CD14-positive monocyte (primary cell): Measurements from ENCODE around the gene EMD. TPM values are rescaled to one million over a fixed set of nuclear protein-coding genes. Genes with fewer than 3 reads are reported as not detected.

Experiments used
- DNase-seq, 3 donors: peaks; one replicate each; pipeline ENCODE4 v3.0.0-alpha.2; 2011 to 2022
- H2AFZ ChIP-seq: 2 replicates; pipeline ENCODE4 v1.6.0; 2012; ENCODE audit warnings: mild to moderate bottlenecking, low read depth, low read length, inconsistent platforms; ENCODE audit not compliant: insufficient read depth, poor library complexity, severe bottlenecking
- H3K27ac ChIP-seq, 2 donors: 1 replicate in 1 of 2; 2 replicates in 1 of 2; pipeline ENCODE4 v1.5.1; 2012 to 2013; ENCODE audit warnings: low read length in 2 of 2, control low read depth in 1 of 2, inconsistent platforms in 1 of 2, low read depth in 1 of 2, mild to moderate bottlenecking in 1 of 2
- H3K27me3 ChIP-seq, 2 donors: one replicate each; pipeline versions ENCODE4 v1.6.0 to v1.6.1; 2011 to 2013; ENCODE audit warnings: low read length in 2 of 2; ENCODE audit not compliant: control insufficient read depth in 2 of 2, insufficient read depth in 2 of 2
- H3K36me3 ChIP-seq, 2 donors: replicated peaks in 1 of 2; 1 replicate in 1 of 2; 2 replicates in 1 of 2; pipeline versions ENCODE4 v1.5.1 to v1.6.1; 2012 to 2013; ENCODE audit warnings: low read length in 2 of 2, control low read depth in 1 of 2, inconsistent platforms in 1 of 2, mild to moderate bottlenecking in 1 of 2; ENCODE audit not compliant: insufficient read depth in 2 of 2, control insufficient read depth in 1 of 2
- H3K4me1 ChIP-seq, 2 donors: 1 replicate in 1 of 2; 2 replicates in 1 of 2; pipeline versions ENCODE4 v1.5.1 to v1.6.1; 2012 to 2013; ENCODE audit warnings: low read length in 2 of 2, control low read depth in 1 of 2, inconsistent platforms in 1 of 2, mild to moderate bottlenecking in 1 of 2, moderate library complexity in 1 of 2; ENCODE audit not compliant: insufficient read depth in 2 of 2, control insufficient read depth in 1 of 2
- H3K4me2 ChIP-seq: replicated peaks from 2 replicates; pipeline ENCODE3; 2012; ENCODE audit warnings: low read length, moderate library complexity, mild to moderate bottlenecking; ENCODE audit not compliant: poor library complexity, severe bottlenecking; ENCODE audit errors: extremely low read depth
- H3K4me3 ChIP-seq, 3 experiments: fragments of 200-600 bp in 1 of 3; sonication (generic) in 1 of 3; replicated peaks in 1 of 3; 1 replicate in 2 of 3; 2 replicates in 1 of 3; pipeline ENCODE4 v1.5.1; 2011 to 2013; ENCODE audit warnings: low read length in 3 of 3, mild to moderate bottlenecking in 3 of 3, control low read depth in 2 of 3, low read depth in 2 of 3, inconsistent platforms in 1 of 3, moderate library complexity in 1 of 3
- H3K79me2 ChIP-seq: 2 replicates; pipeline ENCODE4 v1.6.0; 2012; ENCODE audit warnings: mild to moderate bottlenecking, control low read depth, inconsistent platforms, low read length, moderate library complexity; ENCODE audit not compliant: insufficient read depth
- H3K9ac ChIP-seq: 2 replicates; pipeline ENCODE4 v1.6.0; 2017; ENCODE audit warnings: low read length, mild to moderate bottlenecking; ENCODE audit not compliant: insufficient read depth, poor library complexity, severe bottlenecking
- H3K9me3 ChIP-seq, 2 donors: replicated peaks in 1 of 2; 1 replicate in 1 of 2; 2 replicates in 1 of 2; pipeline versions ENCODE4 v1.5.1 to v1.6.1; 2012 to 2013; ENCODE audit warnings: low read length in 2 of 2, control low read depth in 1 of 2; ENCODE audit not compliant: control insufficient read depth in 1 of 2, insufficient read depth in 1 of 2
- H4K20me1 ChIP-seq: 2 replicates; pipeline ENCODE4 v1.6.0; 2012; ENCODE audit warnings: mild to moderate bottlenecking, low read length, control low read depth, moderate library complexity; ENCODE audit not compliant: insufficient read depth
- H3K27ac Mint-ChIP-seq, 7 donors: one replicate each; pipeline ENCODE4 v1.8.0; 2020; ENCODE audit warnings: mild to moderate bottlenecking in 7 of 7, mixed read lengths in 7 of 7, moderate library complexity in 6 of 7, inconsistent platforms in 2 of 7
- H3K27me3 Mint-ChIP-seq, 3 donors: one replicate each; pipeline ENCODE4 v1.8.0; 2021 to 2022; ENCODE audit warnings: low read depth in 3 of 3, mild to moderate bottlenecking in 3 of 3, mixed read lengths in 3 of 3, moderate library complexity in 3 of 3, inconsistent platforms in 1 of 3
- H3K36me3 Mint-ChIP-seq, 2 donors: one replicate each; pipeline ENCODE4 v1.8.0; 2020; ENCODE audit warnings: mixed read lengths in 2 of 2, inconsistent platforms in 1 of 2, mild to moderate bottlenecking in 1 of 2
- H3K4me1 Mint-ChIP-seq: one replicate; pipeline ENCODE4 v1.8.0; 2020; ENCODE audit warnings: mild to moderate bottlenecking, mixed read lengths
- H3K4me3 Mint-ChIP-seq, 2 donors: one replicate each; pipeline ENCODE4 v1.8.0; 2020; ENCODE audit warnings: mild to moderate bottlenecking in 2 of 2, mixed read lengths in 2 of 2, moderate library complexity in 1 of 2
- H3K9me3 Mint-ChIP-seq, 7 donors: one replicate each; pipeline ENCODE4 v1.8.0; 2020 to 2022; ENCODE audit warnings: mixed read lengths in 7 of 7, mild to moderate bottlenecking in 6 of 7, moderate library complexity in 6 of 7, inconsistent platforms in 2 of 7
- WGBS: methylation state at CpG from one replicate; pipeline ENCODE4 v1.1.5; 2013; ENCODE audit warnings: missing lambda C conversion rate; ENCODE audit not compliant: insufficient coverage; 5-methylcytosine and 5-hydroxymethylcytosine counted together
- intact Hi-C, 2 donors: fragments of 100-400 bp; cut with micrococcal nuclease; formaldehyde crosslinking; loops; one replicate each; pipeline versions ENCODE4 v1.15.0 to v1.15.1; 2023
- polyA plus RNA-seq, 3 donors: library from polyadenylated mRNA; depleted of rRNA in 1 of 3; unstranded in 2 of 3; stranded (reverse) in 1 of 3; fragments of 300-500 nt in 2 of 3; fragments of >200 nt in 1 of 3; fragmentation: Illumina TruSeq in 2 of 3; gene quantifications; 1 replicate in 2 of 3; 2 replicates in 1 of 3; pipeline ENCODE4 v1.2.3, GENCODE V29; 2012 to 2021
- TF ChIP-seq, protein P1 (sequence below): fragments of 200-600 bp; IDR thresholded peaks from one replicate; pipeline ENCODE4 v1.8.0; 2022; ENCODE audit warnings: antibody characterized with exemption, mild to moderate bottlenecking

Gene EMD
- polyA plus RNA-seq, 3 donors, result 14.0 to 126 (median 17.6) TPM

DNA sequence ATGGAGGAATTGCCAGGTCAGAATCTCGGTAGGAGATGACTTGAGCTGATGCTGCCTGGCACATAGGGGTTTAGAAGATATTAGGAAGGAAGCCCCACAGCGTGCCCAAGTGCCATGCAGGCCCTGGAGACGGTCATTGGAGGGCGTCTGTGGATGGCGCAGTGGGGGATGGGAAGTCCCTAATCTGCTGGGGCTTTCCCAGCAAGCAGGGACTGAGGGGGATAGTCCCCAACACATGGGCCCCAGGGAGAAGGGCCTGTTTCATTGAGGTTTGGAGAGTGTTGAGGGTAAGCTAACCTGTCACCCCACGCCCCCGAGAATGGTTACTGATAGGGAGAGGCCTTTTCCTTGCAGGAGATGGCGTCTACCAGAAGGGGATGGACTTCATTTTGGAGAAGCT is 40.1 kb downstream of the EMD start:
- no peaks in the 10 kb centered on the region for H3K27me3 ChIP-seq
- 97% methylated on average over 7 of the region's 8 CpGs for WGBS
- no peak overlapping the region for H3K4me3 Mint-ChIP-seq

DNA sequence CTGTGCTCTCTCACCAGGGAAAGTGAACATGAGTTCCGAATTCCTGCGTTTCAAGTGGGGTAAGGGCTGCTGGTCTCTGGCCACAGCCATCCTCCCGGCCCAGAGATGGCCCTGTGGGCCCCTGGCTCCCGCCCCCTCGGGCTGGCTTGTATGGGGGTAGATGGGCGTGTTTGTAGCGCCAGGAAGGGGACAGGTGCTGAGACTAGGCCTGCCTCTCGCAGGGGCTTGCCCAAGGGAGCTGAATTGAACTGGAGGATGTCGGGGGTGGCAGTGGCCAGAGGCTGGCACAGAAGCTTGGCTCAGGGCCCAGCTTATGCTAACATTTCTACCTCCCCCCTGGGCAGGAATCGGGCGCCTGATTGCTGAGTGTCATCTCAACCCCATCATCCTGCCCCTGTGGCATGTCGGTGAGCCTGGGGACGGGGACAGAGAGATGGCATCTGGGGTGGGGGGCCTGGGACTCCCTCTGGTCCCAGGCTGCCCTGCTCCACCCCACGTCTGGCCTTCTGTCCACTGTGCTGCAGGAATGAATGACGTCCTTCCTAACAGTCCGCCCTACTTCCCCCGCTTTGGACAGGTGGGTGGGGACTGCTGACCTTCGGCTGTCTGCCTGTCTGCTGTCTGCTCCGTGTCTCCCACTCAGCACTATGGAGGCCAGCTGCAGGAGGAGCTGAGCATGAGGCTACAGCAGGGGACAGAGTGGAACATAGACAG is 40.8 kb downstream of the EMD start:
- Histone ChIP-seq H3K4me2 (no peak overlapping the region), H3K4me3 (no peak overlapping the region), H3K27ac (no peak overlapping the region), H3K79me2 (no peaks in the 10 kb centered on the region), H3K36me3 (peaks cover 17 to 33% of the 10 kb centered on the region in 2 donors), H3K4me1 (peaks cover 4 to 12% of the 10 kb centered on the region in 2 donors), H3K9me3 (no peaks in the 10 kb centered on the region), H4K20me1 (no peaks in the 10 kb centered on the region), H2AFZ (no peak overlapping the region), H3K9ac (no peak overlapping the region), H3K27me3 (no peaks in the 10 kb centered on the region)
- H3K36me3 Mint-ChIP-seq, result peaks cover 15 to 33% of the 10 kb centered on the region in 2 donors
- H3K27me3 Mint-ChIP-seq, result no peaks in the 10 kb centered on the region
- DNase-seq, result no peak
- peak overlapping the region in 1 of 7 donors; percentile 31 for H3K27ac Mint-ChIP-seq
- peaks cover 0 to 2% (median 0%) of the 10 kb centered on the region in 7 donors for H3K9me3 Mint-ChIP-seq
- 83% methylated on average over 2 of the region's 19 CpGs for WGBS
- peaks cover 9% of the 10 kb centered on the region for H3K4me1 Mint-ChIP-seq
- TF ChIP-seq, protein P1, sequence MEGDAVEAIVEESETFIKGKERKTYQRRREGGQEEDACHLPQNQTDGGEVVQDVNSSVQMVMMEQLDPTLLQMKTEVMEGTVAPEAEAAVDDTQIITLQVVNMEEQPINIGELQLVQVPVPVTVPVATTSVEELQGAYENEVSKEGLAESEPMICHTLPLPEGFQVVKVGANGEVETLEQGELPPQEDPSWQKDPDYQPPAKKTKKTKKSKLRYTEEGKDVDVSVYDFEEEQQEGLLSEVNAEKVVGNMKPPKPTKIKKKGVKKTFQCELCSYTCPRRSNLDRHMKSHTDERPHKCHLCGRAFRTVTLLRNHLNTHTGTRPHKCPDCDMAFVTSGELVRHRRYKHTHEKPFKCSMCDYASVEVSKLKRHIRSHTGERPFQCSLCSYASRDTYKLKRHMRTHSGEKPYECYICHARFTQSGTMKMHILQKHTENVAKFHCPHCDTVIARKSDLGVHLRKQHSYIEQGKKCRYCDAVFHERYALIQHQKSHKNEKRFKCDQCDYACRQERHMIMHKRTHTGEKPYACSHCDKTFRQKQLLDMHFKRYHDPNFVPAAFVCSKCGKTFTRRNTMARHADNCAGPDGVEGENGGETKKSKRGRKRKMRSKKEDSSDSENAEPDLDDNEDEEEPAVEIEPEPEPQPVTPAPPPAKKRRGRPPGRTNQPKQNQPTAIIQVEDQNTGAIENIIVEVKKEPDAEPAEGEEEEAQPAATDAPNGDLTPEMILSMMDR, result no peak
- no peak overlapping the region for H3K4me3 Mint-ChIP-seq
- intact Hi-C loops, result no loop called here

More for the DNA sequence above, 40.1 kb downstream of the EMD start:
- H3K4me2 ChIP-seq, result no peak overlapping the region
- H3K4me1 ChIP-seq, result peaks cover 0 to 6% of the 10 kb centered on the region in 2 donors
- H3K36me3 Mint-ChIP-seq, result peaks cover 15 to 33% of the 10 kb centered on the region in 2 donors
- H3K27me3 Mint-ChIP-seq, result no peaks in the 10 kb centered on the region
- intact Hi-C loops, result no loop called here
- H3K27ac Mint-ChIP-seq, result peak overlapping the region in 1 of 7 donors; percentile 33
- H3K79me2 ChIP-seq, result no peaks in the 10 kb centered on the region
- H3K4me1 Mint-ChIP-seq, result peaks cover 4% of the 10 kb centered on the region
- H2AFZ ChIP-seq, result no peak overlapping the region
- H3K9ac ChIP-seq, result no peak overlapping the region
- peaks cover 0 to 2% (median 0%) of the 10 kb centered on the region in 7 donors for H3K9me3 Mint-ChIP-seq
- no peak overlapping the region for H3K4me3 ChIP-seq
- no peaks in the 10 kb centered on the region for H3K9me3 ChIP-seq
- TF ChIP-seq, protein P1, result no peak
- H3K36me3 ChIP-seq, result peaks cover 17 to 33% of the 10 kb centered on the region in 2 donors
- no peaks in the 10 kb centered on the region for H4K20me1 ChIP-seq
- DNase-seq, result no peak
- H3K27ac ChIP-seq, result no peak overlapping the region
